WERI-Rb-1 (cell line): ENCODE data around the gene CHD5.

Experiments used
- DNase-seq: peaks from one replicate; pipeline ENCODE4 v3.0.0-alpha.2; 2020
- H3K27ac ChIP-seq: fragments of 250-450 bp; sonication (Bioruptor Pico); 2 replicates; pipeline ENCODE4 v1.5.1; 2020; ENCODE audit warnings: mild to moderate bottlenecking, moderate library complexity
- H3K27me3 ChIP-seq: fragments of 250-450 bp; sonication (Bioruptor Pico); 2 replicates; pipeline ENCODE4 v1.5.1; 2021; ENCODE audit warnings: mild to moderate bottlenecking, low read depth, moderate library complexity; ENCODE audit not compliant: insufficient read depth, severe bottlenecking
- H3K36me3 ChIP-seq: fragments of 250-450 bp; sonication (Bioruptor Pico); 2 replicates; pipeline ENCODE4 v1.5.1; 2020; ENCODE audit warnings: mild to moderate bottlenecking, moderate library complexity
- H3K4me3 ChIP-seq: 2 replicates; pipeline ENCODE4 v1.5.1; 2011; ENCODE audit warnings: low read depth, mild to moderate bottlenecking, control low read depth, low read length
- H3K9me3 ChIP-seq: fragments of 250-450 bp; sonication (Bioruptor Pico); 2 replicates; pipeline ENCODE4 v1.5.1; 2021; ENCODE audit warnings: mild to moderate bottlenecking, moderate library complexity; ENCODE audit not compliant: severe bottlenecking
- TF ChIP-seq, protein P1 (sequence below): IDR thresholded peaks from 2 replicates; pipeline ENCODE4 v1.5.1; 2011; ENCODE audit warnings: low read depth, mild to moderate bottlenecking, control low read depth, inconsistent platforms, low read length

Gene CHD5

DNA sequence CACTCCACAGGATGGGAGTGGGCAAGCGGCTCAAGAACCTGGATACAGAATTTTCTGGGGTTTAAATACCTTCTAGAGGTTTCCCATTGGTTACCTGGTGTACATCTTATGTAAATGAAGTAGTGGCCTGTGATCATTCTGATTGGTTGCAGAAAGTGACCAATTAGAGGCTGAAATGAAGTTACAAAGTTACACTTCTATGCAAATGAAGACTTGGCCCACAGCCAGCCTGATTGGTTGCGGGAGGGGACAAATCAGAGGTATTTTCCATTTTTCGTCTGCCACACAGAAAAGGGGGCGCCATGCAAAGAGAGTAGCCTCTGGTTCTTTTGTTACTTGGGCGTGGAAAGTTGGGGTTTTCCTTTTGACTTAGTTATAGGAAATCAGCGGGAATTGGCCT, 125.5 kb downstream of the CHD5 start:
- Histone ChIP-seq H3K4me3 (no peak overlapping the region), H3K36me3 (no peaks in the 10 kb centered on the region), H3K27me3 (no peaks in the 10 kb centered on the region), H3K9me3 (no peaks in the 10 kb centered on the region), H3K27ac (no peak overlapping the region)
- DNase-seq = no peak
- TF ChIP-seq, protein P1, sequence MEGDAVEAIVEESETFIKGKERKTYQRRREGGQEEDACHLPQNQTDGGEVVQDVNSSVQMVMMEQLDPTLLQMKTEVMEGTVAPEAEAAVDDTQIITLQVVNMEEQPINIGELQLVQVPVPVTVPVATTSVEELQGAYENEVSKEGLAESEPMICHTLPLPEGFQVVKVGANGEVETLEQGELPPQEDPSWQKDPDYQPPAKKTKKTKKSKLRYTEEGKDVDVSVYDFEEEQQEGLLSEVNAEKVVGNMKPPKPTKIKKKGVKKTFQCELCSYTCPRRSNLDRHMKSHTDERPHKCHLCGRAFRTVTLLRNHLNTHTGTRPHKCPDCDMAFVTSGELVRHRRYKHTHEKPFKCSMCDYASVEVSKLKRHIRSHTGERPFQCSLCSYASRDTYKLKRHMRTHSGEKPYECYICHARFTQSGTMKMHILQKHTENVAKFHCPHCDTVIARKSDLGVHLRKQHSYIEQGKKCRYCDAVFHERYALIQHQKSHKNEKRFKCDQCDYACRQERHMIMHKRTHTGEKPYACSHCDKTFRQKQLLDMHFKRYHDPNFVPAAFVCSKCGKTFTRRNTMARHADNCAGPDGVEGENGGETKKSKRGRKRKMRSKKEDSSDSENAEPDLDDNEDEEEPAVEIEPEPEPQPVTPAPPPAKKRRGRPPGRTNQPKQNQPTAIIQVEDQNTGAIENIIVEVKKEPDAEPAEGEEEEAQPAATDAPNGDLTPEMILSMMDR = no peak

DNA sequence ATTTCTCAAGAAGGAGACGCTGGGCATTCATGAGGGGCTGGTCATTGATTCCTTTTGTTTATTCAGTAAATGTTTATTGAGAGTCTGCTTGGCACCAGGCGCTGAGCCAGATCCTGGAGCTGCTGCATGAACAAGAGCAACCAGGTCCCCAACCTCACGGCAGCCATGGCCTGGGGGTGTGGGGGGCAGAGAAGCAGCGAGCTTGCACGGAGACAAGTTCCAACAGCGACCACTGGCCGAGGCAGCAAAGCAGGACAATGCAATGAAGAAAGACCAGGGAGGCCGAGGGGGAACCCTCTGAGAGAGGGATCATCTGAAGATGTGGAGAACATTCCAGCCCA, 126.9 kb downstream of the CHD5 start:
- no peaks in the 10 kb centered on the region for H3K36me3 ChIP-seq
- DNase-seq = no peak
- no peaks in the 10 kb centered on the region for H3K9me3 ChIP-seq
- no peak overlapping the region for H3K27ac ChIP-seq
- no peak overlapping the region for H3K4me3 ChIP-seq
- TF ChIP-seq, protein P1 = no peak
- H3K27me3 ChIP-seq = no peaks in the 10 kb centered on the region

DNA sequence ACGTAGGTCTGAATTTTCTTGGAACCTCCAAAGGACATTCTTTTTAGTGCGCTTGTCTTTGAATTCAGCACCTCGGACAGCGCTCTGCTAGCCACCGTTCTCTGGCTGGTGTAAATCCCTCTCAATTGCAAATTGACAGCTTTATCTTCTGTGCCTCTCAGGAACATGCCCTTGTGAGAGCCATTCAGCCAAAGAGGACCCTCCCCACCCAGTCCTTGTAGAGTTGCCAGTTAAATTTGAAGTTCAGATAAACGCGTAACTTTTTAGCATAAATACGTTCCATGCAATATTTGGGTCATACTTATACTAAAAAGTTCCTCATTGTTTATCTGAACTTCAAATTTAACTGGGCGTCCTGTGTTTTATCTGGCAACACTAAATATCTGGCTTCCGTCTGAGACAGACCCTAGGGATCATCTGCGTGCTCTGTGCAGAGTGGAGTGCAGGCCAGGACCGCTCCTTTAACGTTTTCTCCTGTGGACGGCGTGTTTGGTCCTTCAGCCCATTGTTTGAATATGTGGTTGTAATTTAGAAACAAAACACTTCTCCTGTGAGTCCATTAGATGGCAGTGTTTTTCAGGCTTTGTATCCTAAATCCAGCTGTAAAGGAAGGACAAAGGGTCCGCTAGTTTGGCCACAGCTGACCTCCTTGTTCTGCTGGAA, 127.4 kb downstream of the CHD5 start:
- no peaks in the 10 kb centered on the region for H3K27me3 ChIP-seq
- TF ChIP-seq, protein P1 = peak; percentile 55
- H3K4me3 ChIP-seq = no peak overlapping the region
- H3K27ac ChIP-seq = no peak overlapping the region
- DNase-seq = peak; percentile 30
- no peaks in the 10 kb centered on the region for H3K36me3 ChIP-seq
- H3K9me3 ChIP-seq = no peaks in the 10 kb centered on the region
